HK-2 (cell line): ENCODE data around the gene ENO3.

ENCODE experiments used
- DNase-seq: peaks from one replicate; pipeline ENCODE4 v3.0.0-alpha.2; 2018; ENCODE audit not compliant: unreplicated experiment

Gene ENO3

GRCh38 chr17:4973256-4974114 is 22.6 kb downstream of the ENO3 start:
- no peak for DNase-seq

- DNase-seq: no peak
Measured at GRCh38 chr17:4974115-4974670, 23.3 kb downstream of the ENO3 start.

- DNase-seq: no peak
Measured at GRCh38 chr17:4978726-4979125, 27.8 kb downstream of the ENO3 start.

GRCh38 chr17:4980644-4981216 is 29.8 kb downstream of the ENO3 start:
- no peak for DNase-seq

GRCh38 chr17:4982305-4982704 is 31.4 kb downstream of the ENO3 start:
- no peak for DNase-seq

- DNase-seq: no peak
Measured at GRCh38 chr17:4986403-4986802, 35.5 kb downstream of the ENO3 start.

- peak; percentile 67 for DNase-seq
Measured at GRCh38 chr17:4986951-4987766, 36.2 kb downstream of the ENO3 start, which contains the start of gene CAMTA2. CAMTA2 (minus strand) TSS chr17:4987675; CDS start chr17:4986222, 1,453 bp downstream.

GRCh38 chr17:4987767-4988567 is 37.0 kb downstream of the ENO3 start:
- DNase-seq: no peak

GRCh38 chr17:4994081-4994595 is 43.2 kb downstream of the ENO3 start:
- no peak for DNase-seq

GRCh38 chr17:4997302-4998026 is 46.5 kb downstream of the ENO3 start, which contains the start of the genes INCA1 and KIF1C:
INCA1 (minus strand) TSS chr17:4997522; CDS start chr17:4994437, 3,085 bp downstream.
KIF1C (plus strand) TSS chr17:4997950; CDS start chr17:5000247, 2,297 bp downstream.
- DNase-seq: peak; percentile 94

- DNase-seq: peak; percentile 57
Measured at GRCh38 chr17:4998027-4998731, 47.3 kb downstream of the ENO3 start.

GRCh38 chr17:4998732-4999429 is 48.0 kb downstream of the ENO3 start:
- DNase-seq: no peak

GRCh38 chr17:4999430-5000093 is 48.6 kb downstream of the ENO3 start:
- no peak for DNase-seq

- DNase-seq: no peak
Measured at GRCh38 chr17:5000237-5000639, 49.3 kb downstream of the ENO3 start.

GRCh38 chr17:5002121-5002788 is 51.3 kb downstream of the ENO3 start:
- DNase-seq: no peak

- DNase-seq: no peak
Measured at GRCh38 chr17:5003214-5003867, 52.4 kb downstream of the ENO3 start.
